ENCODE data around the gene CLEC9A. TPM values are rescaled to one million over a fixed set of nuclear protein-coding genes. Genes with fewer than 3 reads are reported as not detected.

CLEC9A gene
- total and polyA plus RNA-seq, 9 of the 15 experiments (the other 6 are each of a cell fraction or from before 2014, with no cell fraction given): not detected

DNA sequence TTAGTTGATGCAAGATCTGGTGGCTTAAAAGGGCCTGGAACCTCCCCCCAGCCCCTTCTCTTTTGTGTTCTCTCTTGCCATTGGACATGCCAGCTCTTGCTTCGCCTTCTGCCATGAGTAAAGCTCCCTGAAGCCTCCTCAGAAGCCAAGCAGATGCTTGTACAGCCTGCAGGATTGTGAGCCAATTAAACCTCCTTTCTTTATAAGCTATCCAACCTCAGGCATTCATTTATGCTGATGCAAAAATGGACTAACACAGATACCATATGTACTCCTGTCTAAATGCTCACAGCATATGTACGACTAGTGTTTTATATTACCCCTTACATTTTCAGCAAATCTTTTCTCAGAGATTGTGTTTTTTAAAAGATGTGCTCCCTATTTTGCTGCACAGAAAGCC lies 41.6 kb downstream of the CLEC9A start (continued):
- TF ChIP-seq, protein P1, sequence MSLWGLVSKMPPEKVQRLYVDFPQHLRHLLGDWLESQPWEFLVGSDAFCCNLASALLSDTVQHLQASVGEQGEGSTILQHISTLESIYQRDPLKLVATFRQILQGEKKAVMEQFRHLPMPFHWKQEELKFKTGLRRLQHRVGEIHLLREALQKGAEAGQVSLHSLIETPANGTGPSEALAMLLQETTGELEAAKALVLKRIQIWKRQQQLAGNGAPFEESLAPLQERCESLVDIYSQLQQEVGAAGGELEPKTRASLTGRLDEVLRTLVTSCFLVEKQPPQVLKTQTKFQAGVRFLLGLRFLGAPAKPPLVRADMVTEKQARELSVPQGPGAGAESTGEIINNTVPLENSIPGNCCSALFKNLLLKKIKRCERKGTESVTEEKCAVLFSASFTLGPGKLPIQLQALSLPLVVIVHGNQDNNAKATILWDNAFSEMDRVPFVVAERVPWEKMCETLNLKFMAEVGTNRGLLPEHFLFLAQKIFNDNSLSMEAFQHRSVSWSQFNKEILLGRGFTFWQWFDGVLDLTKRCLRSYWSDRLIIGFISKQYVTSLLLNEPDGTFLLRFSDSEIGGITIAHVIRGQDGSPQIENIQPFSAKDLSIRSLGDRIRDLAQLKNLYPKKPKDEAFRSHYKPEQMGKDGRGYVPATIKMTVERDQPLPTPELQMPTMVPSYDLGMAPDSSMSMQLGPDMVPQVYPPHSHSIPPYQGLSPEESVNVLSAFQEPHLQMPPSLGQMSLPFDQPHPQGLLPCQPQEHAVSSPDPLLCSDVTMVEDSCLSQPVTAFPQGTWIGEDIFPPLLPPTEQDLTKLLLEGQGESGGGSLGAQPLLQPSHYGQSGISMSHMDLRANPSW (CRISPR knock-in tag; IDR thresholded peaks at IDR 0.05): no peak
- no peak for TF ChIP-seq NFE2L1 (tag; IDR thresholded peaks at IDR 0.05; ENCODE audit: borderline replicate concordance, low read depth)
- TF ChIP-seq PHF8 (IDR thresholded peaks at IDR 0.05; ENCODE audit: borderline replicate concordance, low read length): no peak
- TF ChIP-seq HLTF (IDR thresholded peaks at IDR 0.05): no peak
- no peak for TF ChIP-seq WHSC1 (IDR thresholded peaks at IDR 0.05; ENCODE audit: low read length)
- no peak for TF ChIP-seq BRD9 (IDR thresholded peaks at IDR 0.05; ENCODE audit: low read depth, partially characterized antibody)
- no peak for TF ChIP-seq E2F3 (CRISPR knock-in tag; IDR thresholded peaks at IDR 0.05)
- TF ChIP-seq, protein P2, sequence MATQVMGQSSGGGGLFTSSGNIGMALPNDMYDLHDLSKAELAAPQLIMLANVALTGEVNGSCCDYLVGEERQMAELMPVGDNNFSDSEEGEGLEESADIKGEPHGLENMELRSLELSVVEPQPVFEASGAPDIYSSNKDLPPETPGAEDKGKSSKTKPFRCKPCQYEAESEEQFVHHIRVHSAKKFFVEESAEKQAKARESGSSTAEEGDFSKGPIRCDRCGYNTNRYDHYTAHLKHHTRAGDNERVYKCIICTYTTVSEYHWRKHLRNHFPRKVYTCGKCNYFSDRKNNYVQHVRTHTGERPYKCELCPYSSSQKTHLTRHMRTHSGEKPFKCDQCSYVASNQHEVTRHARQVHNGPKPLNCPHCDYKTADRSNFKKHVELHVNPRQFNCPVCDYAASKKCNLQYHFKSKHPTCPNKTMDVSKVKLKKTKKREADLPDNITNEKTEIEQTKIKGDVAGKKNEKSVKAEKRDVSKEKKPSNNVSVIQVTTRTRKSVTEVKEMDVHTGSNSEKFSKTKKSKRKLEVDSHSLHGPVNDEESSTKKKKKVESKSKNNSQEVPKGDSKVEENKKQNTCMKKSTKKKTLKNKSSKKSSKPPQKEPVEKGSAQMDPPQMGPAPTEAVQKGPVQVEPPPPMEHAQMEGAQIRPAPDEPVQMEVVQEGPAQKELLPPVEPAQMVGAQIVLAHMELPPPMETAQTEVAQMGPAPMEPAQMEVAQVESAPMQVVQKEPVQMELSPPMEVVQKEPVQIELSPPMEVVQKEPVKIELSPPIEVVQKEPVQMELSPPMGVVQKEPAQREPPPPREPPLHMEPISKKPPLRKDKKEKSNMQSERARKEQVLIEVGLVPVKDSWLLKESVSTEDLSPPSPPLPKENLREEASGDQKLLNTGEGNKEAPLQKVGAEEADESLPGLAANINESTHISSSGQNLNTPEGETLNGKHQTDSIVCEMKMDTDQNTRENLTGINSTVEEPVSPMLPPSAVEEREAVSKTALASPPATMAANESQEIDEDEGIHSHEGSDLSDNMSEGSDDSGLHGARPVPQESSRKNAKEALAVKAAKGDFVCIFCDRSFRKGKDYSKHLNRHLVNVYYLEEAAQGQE (IDR thresholded peaks at IDR 0.05; ENCODE audit: borderline replicate concordance): no peak
- TF ChIP-seq, protein P2 (CRISPR knock-in tag; IDR thresholded peaks at IDR 0.05; ENCODE audit: low read depth): no peak
